ENCODE results near the gene GALK1. TPM values are rescaled to one million over a fixed set of nuclear protein-coding genes. Genes with fewer than 3 reads are reported as not detected.

The GALK1 gene
- total and polyA plus RNA-seq, 9 of the 15 experiments (the other 6 are each of a cell fraction or from before 2014, with no cell fraction given), result 0.45 to 51.6 (median 17.4) TPM

DNA sequence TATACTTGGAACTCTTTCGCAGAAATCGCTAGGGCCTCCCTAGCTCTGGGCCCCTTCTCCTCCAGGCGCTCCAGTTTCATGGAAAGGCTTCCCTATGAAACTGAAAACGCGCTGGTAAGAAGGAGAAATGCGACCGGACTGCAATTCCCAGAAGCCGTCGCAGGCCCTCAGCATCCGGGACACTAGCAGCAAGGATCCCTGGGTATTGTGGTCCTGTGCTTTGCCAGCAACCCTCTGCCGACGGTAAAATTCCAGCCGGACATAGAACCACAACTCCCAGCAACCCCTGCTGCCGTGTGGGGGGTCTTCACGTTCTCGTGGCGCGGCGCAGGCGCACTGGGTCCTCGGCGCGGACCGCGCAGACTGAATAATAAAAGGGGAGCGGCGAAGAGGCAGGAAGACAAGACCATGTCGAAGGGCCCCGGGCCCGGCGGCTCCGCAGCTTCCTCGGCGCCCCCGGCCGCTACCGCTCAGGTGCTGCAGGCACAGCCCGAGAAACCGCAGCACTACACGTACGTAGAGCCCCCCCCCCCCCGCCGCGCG is 19.6 kb upstream of the GALK1 start, which contains the start of gene UNK:
Gene UNK (plus strand): TSS at position 334 of the 543 bp plus-strand sequence. CDS start 75 bp downstream, at position 409.
- WGBS (ENCODE audit: insufficient coverage, low coverage, missing lambda C conversion rate), result 1% methylated on average over 39 of the region's 45 CpGs
- H3K9me1 ChIP-seq (ENCODE audit: control insufficient read depth, insufficient read depth, low read length), result no peaks in the 10 kb centered on the region
- H2AFZ ChIP-seq (ENCODE audit: low read depth, low read length), result peak within 1 kb of the TSS; percentile 91
- no TSS peak for BruUV-seq (replicated peaks)
- H3K27me3 ChIP-seq (ENCODE audit: control insufficient read depth in 2 of 2, insufficient read depth in 2 of 2, low read length in 2 of 2), result no peaks in the 10 kb centered on the region
- no peaks in the 10 kb centered on the region; the same call in 2 of the 3 replicates for H3K36me3 ChIP-seq (ENCODE audit: control insufficient read depth, insufficient read depth, low read length)
- H3K9ac ChIP-seq (ENCODE audit: insufficient read depth in 1 of 2, low read depth in 2 of 2, low read length in 2 of 2), result peak within 1 kb of the TSS; percentile 93 to 100
- intact Hi-C loops (cut with micrococcal nuclease), result loop anchor here (5.0 to 10.0 kb wide), 2 partner anchors 73 to 190 kb away; partner anchors contain the start of genes ACOX1, TEN1 and WBP2
- peaks cover 45% of the 10 kb centered on the region for H3K79me2 ChIP-seq (ENCODE audit: control insufficient read depth, insufficient read depth, low read length)
- POLR2A ChIA-PET, result interaction anchor here (0.6 to 7.1 kb wide), 15 partner anchors 8 to 346 kb away, joined by 3 to 132 read pairs (median 4); partner anchors contain the start of gene WBP2
- H3K9me3 ChIP-seq (replicated peaks; ENCODE audit: control insufficient read depth, insufficient read depth, low read depth, low read length), result no peaks in the 10 kb centered on the region
- H3K4me3 ChIP-seq, result peak within 1 kb of the TSS; percentile 69
- ATAC-seq (peak; percentile 82), DNase-seq (ENCODE audit: extremely low read depth in 1 of 4, low spot score in 3 of 4) (peak; percentile 88 to 99 (median 94)), FAIRE-seq (peak; percentile 96)
- H3K4me1 ChIP-seq (replicated peaks in 1 of 2; ENCODE audit: control insufficient read depth in 2 of 2, insufficient read depth in 2 of 2, low read length in 2 of 2), result peaks cover 23 to 39% of the 10 kb centered on the region in 2 experiments
- in situ Hi-C loops (cut with MboI), result no loop called here
- CTCF ChIA-PET (ENCODE audit: low intra/inter-chr PET ratio), result interaction anchor here (0.6 to 1.0 kb wide), 3 partner anchors 64 to 746 kb away, joined by 3 to 4 read pairs (median 3); no protein-coding TSS in a partner anchor
- H3K4me2 ChIP-seq (ENCODE audit: insufficient read depth, low read length), result peak within 1 kb of the TSS; percentile 88
- no peaks in the 10 kb centered on the region for H4K20me1 ChIP-seq (replicated peaks; ENCODE audit: control insufficient read depth, insufficient read depth, low read length)
- peak within 1 kb of the TSS; percentile 100 for H3K27ac ChIP-seq (ENCODE audit: extremely low read depth, low read depth, low read length)
- TF ChIP-seq ERF (CRISPR knock-in tag; IDR thresholded peaks at IDR 0.05) (no peak), ESRRA (IDR thresholded peaks at IDR 0.05; ENCODE audit: borderline replicate concordance, low read depth) (peak; percentile 81; the same call in 1 of the 2 replicates), HNRNPUL1 (IDR thresholded peaks at IDR 0.05; ENCODE audit: low read length) (no peak), ZNF696 (CRISPR knock-in tag; conservative IDR thresholded peaks at IDR 0.05) (no peak), FOXK2 (conservative IDR thresholded peaks at IDR 0.05 in 1 of 2, IDR thresholded peaks at IDR 0.05 in 1 of 2; ENCODE audit: low read depth in 2 of 2) (no peak), NRF1 (conservative IDR thresholded peaks at IDR 0.05 in 1 of 2, IDR thresholded peaks at IDR 0.05 in 1 of 2) (peak; percentile 99), DACH1 (IDR thresholded peaks at IDR 0.05; ENCODE audit: partially characterized antibody) (no peak), THRAP3 (IDR thresholded peaks at IDR 0.05; ENCODE audit: borderline replicate concordance) (no peak), MTA1 (IDR thresholded peaks at IDR 0.05; ENCODE audit: borderline replicate concordance) (peak; percentile 92; the same call in 1 of the 2 replicates), C11orf30 (IDR thresholded peaks at IDR 0.05; ENCODE audit: low read depth) (peak; percentile 74), SMAD2 (IDR thresholded peaks at IDR 0.05; ENCODE audit: low read depth, low read length) (no peak), ZNF121 (CRISPR knock-in tag; conservative IDR thresholded peaks at IDR 0.05) (no peak), NR2F6 (CRISPR knock-in tag; IDR thresholded peaks at IDR 0.05) (no peak), U2AF2 (optimal IDR thresholded peaks at IDR 0.05; ENCODE audit: low read depth, low read length) (no peak), NCOA4 (IDR thresholded peaks at IDR 0.05; ENCODE audit: partially characterized antibody) (no peak), CHD2 (IDR thresholded peaks at IDR 0.05; ENCODE audit: low read depth, low read length) (no peak; the same call in none of the 2 replicates), SAP30 (IDR thresholded peaks at IDR 0.05; ENCODE audit: borderline replicate concordance, insufficient read depth, low read depth, low read length, poor library complexity, severe bottlenecking) (no peak), ZNF347 (CRISPR knock-in tag; IDR thresholded peaks at IDR 0.05; ENCODE audit: low read depth) (no peak), CC2D1A (IDR thresholded peaks at IDR 0.05) (no peak), TAL1 (IDR thresholded peaks at IDR 0.05) (no peak), ESRRB (CRISPR knock-in tag; IDR thresholded peaks at IDR 0.05; ENCODE audit: borderline replicate concordance) (no peak)
- TF ChIP-seq, protein P1, sequence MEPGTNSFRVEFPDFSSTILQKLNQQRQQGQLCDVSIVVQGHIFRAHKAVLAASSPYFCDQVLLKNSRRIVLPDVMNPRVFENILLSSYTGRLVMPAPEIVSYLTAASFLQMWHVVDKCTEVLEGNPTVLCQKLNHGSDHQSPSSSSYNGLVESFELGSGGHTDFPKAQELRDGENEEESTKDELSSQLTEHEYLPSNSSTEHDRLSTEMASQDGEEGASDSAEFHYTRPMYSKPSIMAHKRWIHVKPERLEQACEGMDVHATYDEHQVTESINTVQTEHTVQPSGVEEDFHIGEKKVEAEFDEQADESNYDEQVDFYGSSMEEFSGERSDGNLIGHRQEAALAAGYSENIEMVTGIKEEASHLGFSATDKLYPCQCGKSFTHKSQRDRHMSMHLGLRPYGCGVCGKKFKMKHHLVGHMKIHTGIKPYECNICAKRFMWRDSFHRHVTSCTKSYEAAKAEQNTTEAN (CRISPR knock-in tag; IDR thresholded peaks at IDR 0.05), result no peak; the same call in 1 of the 2 replicates
- TF ChIP-seq, protein P2, sequence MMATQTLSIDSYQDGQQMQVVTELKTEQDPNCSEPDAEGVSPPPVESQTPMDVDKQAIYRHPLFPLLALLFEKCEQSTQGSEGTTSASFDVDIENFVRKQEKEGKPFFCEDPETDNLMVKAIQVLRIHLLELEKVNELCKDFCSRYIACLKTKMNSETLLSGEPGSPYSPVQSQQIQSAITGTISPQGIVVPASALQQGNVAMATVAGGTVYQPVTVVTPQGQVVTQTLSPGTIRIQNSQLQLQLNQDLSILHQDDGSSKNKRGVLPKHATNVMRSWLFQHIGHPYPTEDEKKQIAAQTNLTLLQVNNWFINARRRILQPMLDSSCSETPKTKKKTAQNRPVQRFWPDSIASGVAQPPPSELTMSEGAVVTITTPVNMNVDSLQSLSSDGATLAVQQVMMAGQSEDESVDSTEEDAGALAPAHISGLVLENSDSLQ (IDR thresholded peaks at IDR 0.05), result no peak

All from K562 (cell line).